IPS-NIHi7 (cell line): ENCODE measurements around the gene USP54.

Source experiments
- DNase-seq: peaks from one replicate; pipeline ENCODE4 v3.0.0; 2012; ENCODE audit warnings: mixed read lengths; ENCODE audit errors: extremely low spot score

USP54 gene

DNA sequence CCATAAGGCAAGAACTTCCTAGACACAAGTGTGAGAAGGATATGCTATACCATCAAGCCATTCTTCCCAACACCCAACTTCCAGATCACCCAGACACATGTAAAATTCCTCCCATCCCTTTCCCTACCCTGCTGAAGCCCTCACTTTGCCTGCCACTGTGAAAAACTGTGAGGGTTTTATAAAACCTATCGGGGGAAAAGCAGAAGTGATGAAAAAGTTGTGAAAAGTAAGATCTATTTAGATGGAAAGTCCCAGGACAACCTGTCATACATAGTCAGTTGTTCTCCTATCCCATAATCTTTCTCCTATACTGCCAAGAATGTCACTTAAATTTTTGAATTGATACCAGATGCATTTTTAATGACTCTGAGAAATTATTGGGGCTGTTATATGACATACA lies 56.3 kb downstream of the USP54 start:
- no peak for DNase-seq

GRCh38 chr10:73529089-73529832 lies 61.9 kb downstream of the USP54 start:
- peak; percentile 87 for DNase-seq

DNA sequence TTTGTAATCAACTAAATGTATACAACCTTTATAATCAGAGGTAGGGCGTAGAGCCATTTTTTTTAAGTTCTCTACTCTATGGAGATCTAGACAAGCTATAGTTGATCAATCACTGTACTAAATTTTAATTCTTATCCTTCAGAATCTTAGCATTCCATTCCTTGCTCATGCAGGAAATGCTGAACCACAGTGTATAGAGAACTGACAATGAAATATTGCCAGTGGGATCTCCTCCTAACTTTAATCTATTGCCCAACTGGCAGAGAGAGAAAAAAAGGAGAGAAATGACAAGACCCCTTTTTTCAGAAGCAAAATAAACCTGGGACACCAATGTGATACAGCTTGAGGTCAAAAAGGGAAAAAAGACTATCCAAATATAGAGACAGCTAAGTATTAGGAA lies 68.9 kb downstream of the USP54 start:
- no peak for DNase-seq

- DNase-seq, result no peak
Measured at GRCh38 chr10:73519336-73519735, 71.8 kb downstream of the USP54 start.

- DNase-seq, result no peak
Measured at GRCh38 chr10:73517166-73517888, 73.8 kb downstream of the USP54 start.

DNA sequence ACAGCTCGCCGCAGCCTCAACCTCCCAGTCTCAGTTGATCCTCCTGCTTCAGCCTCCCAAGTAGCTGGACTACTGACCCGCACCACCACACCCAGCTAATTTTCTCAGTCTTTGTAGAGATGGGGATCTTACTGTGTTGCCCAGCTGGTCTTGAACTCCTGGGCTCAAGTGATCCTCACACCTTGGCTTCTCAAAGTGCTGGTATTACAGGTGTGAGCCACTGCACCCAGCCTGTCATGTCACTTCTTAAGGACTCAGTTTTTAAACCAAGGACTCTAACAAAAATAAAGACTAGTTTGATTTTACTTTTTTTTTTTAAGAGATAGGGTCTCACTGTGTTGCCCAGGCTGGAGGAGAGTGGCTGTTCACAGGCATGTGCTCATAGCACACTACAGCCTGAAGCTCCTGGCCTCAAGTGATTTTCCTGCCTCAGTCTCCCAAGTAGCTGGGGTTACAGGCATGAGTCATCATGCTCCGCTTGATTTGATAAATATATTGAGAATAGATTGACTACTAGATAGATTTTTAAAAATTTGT lies 78.9 kb downstream of the USP54 start:
- DNase-seq, result no peak

DNA sequence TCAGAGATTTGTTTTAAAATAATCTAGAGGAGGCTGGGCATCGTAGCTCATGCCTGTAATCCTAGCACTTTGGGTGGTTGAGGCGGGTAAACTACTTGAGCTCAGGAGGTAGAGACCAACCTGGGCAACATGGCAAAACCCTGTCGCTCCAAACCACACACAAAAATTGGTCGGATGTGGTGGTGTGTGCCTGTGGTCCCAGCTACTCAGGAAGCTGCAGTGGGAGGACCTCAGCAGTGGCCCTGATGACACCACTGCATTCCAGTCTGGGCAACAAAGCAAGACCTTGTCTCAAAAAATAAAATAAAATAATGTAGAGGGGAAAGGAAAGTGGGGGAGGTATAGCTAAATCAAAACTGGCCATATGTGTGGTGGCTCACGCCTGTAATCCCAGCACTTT lies 81.4 kb downstream of the USP54 start:
- DNase-seq, result no peak

GRCh38 chr10:73506491-73506890 lies 84.7 kb downstream of the USP54 start:
- no peak for DNase-seq

DNA sequence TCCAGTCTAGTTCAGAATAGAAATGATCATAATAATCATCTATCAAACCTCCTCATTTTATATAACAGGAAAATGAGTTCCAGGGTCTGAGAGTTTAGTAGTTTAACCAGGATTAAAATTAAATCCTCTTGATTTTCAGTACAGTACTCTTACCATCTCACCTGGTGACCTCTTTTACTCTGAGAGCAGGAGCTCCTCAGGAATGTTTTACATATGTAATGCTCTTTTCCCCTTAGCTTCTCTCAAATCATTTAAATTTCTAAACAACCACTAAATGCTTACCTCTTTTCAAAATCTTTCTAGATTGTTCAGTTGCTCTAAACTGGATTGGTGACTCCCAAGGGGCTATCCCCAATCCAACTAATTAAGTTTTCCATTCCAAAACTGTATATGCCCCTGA lies 85.1 kb downstream of the USP54 start:
- no peak for DNase-seq

GRCh38 chr10:73503037-73503436 lies 88.1 kb downstream of the USP54 start:
- no peak for DNase-seq

DNA sequence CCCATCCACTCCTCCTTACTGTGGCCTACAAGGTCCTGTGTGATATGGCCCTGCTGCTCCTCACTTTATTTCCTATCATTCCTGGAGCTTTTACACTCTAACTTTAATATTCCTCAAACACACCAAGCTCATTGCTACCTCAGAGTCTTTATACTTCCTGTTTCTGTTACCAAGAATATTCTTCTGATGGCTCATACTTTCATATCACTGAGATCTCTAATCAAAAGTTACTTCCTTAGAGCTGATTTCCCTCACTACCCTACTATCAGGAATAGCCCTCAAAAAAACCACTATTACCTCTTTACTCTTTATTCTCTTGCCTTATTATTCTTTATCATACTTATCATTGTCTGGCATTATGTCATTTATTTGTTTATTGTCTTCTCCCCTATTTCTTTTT lies 89.5 kb downstream of the USP54 start:
- DNase-seq, result no peak

DNA sequence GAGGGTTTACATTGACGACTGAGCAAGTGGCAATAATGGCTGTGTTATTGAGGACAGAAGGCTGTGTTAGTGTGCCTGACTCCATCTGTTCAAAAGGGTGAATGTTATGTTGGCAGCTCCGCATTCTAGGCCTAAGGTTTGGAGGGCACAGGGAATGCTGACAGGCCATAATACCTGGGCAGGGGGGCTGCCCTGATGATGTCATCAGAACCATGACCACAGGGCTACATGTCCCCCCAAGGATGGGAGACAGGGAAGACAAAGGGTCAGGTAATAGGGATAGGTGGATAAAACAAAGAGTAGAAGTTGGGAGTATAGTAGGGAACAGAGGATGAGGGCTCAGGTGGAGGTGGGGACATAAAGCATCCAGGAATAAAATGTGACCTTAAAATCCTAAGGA lies 93.5 kb downstream of the USP54 start:
- no peak for DNase-seq

GRCh38 chr10:73495884-73496674 lies 95.1 kb downstream of the USP54 start, which contains the start of gene PPP3CB:
Gene PPP3CB, minus strand, starts transcription at chr10:73496024. Its CDS starts 135 bp downstream, at chr10:73495889.
- DNase-seq, result peak; percentile 95

- DNase-seq, result peak; percentile 84
Measured at GRCh38 chr10:73495226-73495883, 95.8 kb downstream of the USP54 start.

GRCh38 chr10:73494877-73495225 lies 96.3 kb downstream of the USP54 start:
- no peak for DNase-seq

GRCh38 chr10:73494213-73494612 lies 96.9 kb downstream of the USP54 start:
- no peak for DNase-seq

DNA sequence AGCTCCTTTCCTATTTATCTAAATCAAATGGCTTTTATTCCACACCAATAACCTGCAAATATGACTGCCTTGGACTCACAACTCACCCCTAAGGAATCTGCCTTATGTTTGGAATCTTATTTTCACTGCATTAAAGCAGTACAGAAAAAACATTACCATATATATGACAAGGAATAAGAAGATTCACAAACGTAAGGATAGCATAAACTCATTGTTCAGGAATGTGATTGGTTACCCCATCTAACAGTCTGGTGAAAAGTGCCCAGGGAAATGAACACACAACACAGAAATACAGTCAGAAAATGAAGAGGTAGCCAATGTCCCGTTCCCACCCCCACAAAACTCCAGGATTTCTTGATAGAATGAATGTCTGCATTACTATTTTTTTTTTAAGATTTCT lies 97.4 kb downstream of the USP54 start:
- DNase-seq, result no peak

DNA sequence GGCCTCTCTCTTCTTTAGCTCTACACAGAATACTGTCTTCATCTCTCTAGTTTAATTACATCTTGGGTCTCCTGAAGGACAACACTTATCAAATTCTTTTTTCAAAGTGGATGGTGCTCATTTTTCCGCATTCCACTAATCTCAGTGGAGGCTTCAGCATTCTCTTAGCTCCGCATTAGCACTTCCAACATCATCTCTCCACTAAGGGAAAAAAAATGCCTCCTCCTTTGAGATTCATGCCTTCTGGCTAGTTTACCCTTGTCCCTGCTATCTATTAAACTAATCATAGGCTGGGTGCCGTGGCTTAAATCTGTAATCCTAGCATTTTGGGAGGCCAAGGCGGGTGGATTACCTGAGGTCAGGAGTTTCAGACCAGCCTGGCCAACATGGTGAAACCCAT lies 104.5 kb downstream of the USP54 start:
- DNase-seq, result no peak

- DNase-seq, result no peak
Measured at GRCh38 chr10:73485320-73485719, 105.8 kb downstream of the USP54 start.

GRCh38 chr10:73480158-73480557 lies 111.0 kb downstream of the USP54 start:
- no peak for DNase-seq

DNA sequence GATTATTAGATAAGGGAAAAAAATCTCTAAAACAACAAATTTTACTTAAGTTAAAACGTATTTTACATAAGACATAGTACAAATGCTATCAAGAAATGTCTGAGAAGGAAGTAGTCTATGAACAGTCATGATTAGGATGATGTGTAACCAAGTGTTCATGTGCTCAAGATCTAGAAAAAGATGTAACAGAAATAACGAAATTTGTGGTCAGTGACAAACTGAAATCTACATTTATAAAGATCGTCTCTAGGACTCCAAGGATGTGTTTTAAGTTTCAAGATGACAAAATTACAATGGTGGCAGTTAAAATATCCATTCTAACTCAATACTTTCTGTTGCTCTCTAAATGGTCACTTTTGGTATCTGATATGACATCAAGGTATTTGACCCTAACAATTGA lies 112.5 kb downstream of the USP54 start:
- no peak for DNase-seq

GRCh38 chr10:73471226-73471625 lies 119.9 kb downstream of the USP54 start:
- DNase-seq, result no peak
